ENCODE data around the gene CEMIP. TPM values are rescaled to one million over a fixed set of nuclear protein-coding genes. Genes with fewer than 3 reads are reported as not detected.

The CEMIP gene
- total and polyA plus RNA-seq, 2 experiments from 2014 or later, result 0.27 to 2.1 TPM

- TF ChIP-seq CTCF (conservative IDR thresholded peaks at IDR 0.05; ENCODE audit: low read depth in 2 of 2), result no peak
- no peak for TF ChIP-seq STAT1 (IDR thresholded peaks at IDR 0.05; ENCODE audit: unreplicated experiment)
- TF ChIP-seq POLR2AphosphoS5 (IDR thresholded peaks at IDR 0.05; ENCODE audit: low read depth), result no peak
- no peak for TF ChIP-seq ETS1 (IDR thresholded peaks at IDR 0.05)
- no peak for TF ChIP-seq EZH2phosphoT487 (IDR thresholded peaks at IDR 0.05; ENCODE audit: unreplicated experiment)
- no peak for TF ChIP-seq REST (IDR thresholded peaks at IDR 0.05; ENCODE audit: unreplicated experiment)
These were observed 23.3 kb upstream of the CEMIP start (continued) for GRCh38 chr15:80755885-80756284.

GRCh38 chr15:80758130-80758745 is 20.9 kb upstream of the CEMIP start:
- ATAC-seq, result no peak
- no peaks in the 10 kb centered on the region for H3K27me3 ChIP-seq (ENCODE audit: insufficient read depth)
- Mint-ChIP-seq H3K27me3 (ENCODE audit: insufficient read depth, low read depth, poor library complexity) (no peaks in the 10 kb centered on the region), H3K4me1 (peaks cover 15% of the 10 kb centered on the region), H3K9me3 (no peaks in the 10 kb centered on the region; the same call in 2 of the 3 replicates), H3K27ac (no peak overlapping the region), H3K36me3 (ENCODE audit: low read depth) (peaks cover 2% of the 10 kb centered on the region; the same call in 1 of the 3 replicates), H3K4me3 (no peak overlapping the region)
- H3K27ac ChIP-seq (ENCODE audit: low read depth), result 0 out of 2 replicates have a peak overlapping the region, but pooled peaks have one; percentile 20
- H3K9me2 ChIP-seq (ENCODE audit: insufficient read depth), result no peaks in the 10 kb centered on the region
- H3K79me2 ChIP-seq (replicated peaks; ENCODE audit: insufficient read depth), result no peaks in the 10 kb centered on the region
- H2AFZ ChIP-seq, result no peak overlapping the region
- no peak for DNase-seq (ENCODE audit: low spot score)
- H3K4me1 ChIP-seq (ENCODE audit: insufficient read depth), result peaks cover 10% of the 10 kb centered on the region; the same call in 1 of the 2 replicates
- H4K20me1 ChIP-seq (replicated peaks; ENCODE audit: insufficient read depth), result peaks cover 5% of the 10 kb centered on the region; the same call in 1 of the 2 replicates
- no peak overlapping the region for H3K4me3 ChIP-seq
- H3F3A ChIP-seq (replicated peaks; ENCODE audit: low read depth), result no peaks in the 10 kb centered on the region
- no peak overlapping the region for H3K4me2 ChIP-seq
- no peaks in the 10 kb centered on the region for H3K36me3 ChIP-seq (ENCODE audit: insufficient read depth)
- TF ChIP-seq STAT1 (IDR thresholded peaks at IDR 0.05; ENCODE audit: unreplicated experiment), result no peak
- no peak for TF ChIP-seq ZNF331 (CRISPR knock-in tag; IDR thresholded peaks at IDR 0.05; ENCODE audit: low read depth)
- peak in 1 of 2 experiments; percentile 29; a peak in 2 of 4 replicates for TF ChIP-seq CTCF (conservative IDR thresholded peaks at IDR 0.05; ENCODE audit: low read depth in 2 of 2)
- no peak for TF ChIP-seq EZH2phosphoT487 (IDR thresholded peaks at IDR 0.05; ENCODE audit: unreplicated experiment)
- no peak for TF ChIP-seq EZH2 (IDR thresholded peaks at IDR 0.05; ENCODE audit: low read depth, unreplicated experiment)
- TF ChIP-seq POLR2AphosphoS5 (IDR thresholded peaks at IDR 0.05; ENCODE audit: low read depth), result no peak
